Trophoblast cell (in vitro differentiated cells and primary cell): ENCODE measurements around the gene CRIP1.

Source experiments
- DNase-seq, 2 donors: peaks; one replicate each; pipeline ENCODE4 v3.0.0-alpha.2; 2016
- H2AFZ ChIP-seq: 2 replicates; pipeline ENCODE4 v1.6.1; 2013; ENCODE audit warnings: low read length, moderate library complexity, mild to moderate bottlenecking; ENCODE audit not compliant: insufficient read depth, poor library complexity
- H2AK5ac ChIP-seq: 2 replicates; pipeline ENCODE4 v1.6.1; 2013; ENCODE audit warnings: mild to moderate bottlenecking, low read length
- H2BK120ac ChIP-seq: 2 replicates; pipeline ENCODE4 v1.6.1; 2013; ENCODE audit warnings: low read length, mild to moderate bottlenecking, moderate library complexity; ENCODE audit not compliant: insufficient read depth, poor library complexity
- H2BK12ac ChIP-seq: 2 replicates; pipeline ENCODE4 v1.6.1; 2013; ENCODE audit warnings: mild to moderate bottlenecking, low read length, moderate library complexity
- H2BK5ac ChIP-seq: 2 replicates; pipeline ENCODE4 v1.6.1; 2013; ENCODE audit warnings: low read length, low read depth, moderate library complexity, mild to moderate bottlenecking; ENCODE audit not compliant: poor library complexity
- H3K14ac ChIP-seq: 2 replicates; pipeline ENCODE4 v1.6.1; 2013; ENCODE audit warnings: mild to moderate bottlenecking, low read length
- H3K18ac ChIP-seq: 2 replicates; pipeline ENCODE4 v1.6.1; 2013; ENCODE audit warnings: mild to moderate bottlenecking, low read length
- H3K23ac ChIP-seq: 2 replicates; pipeline ENCODE4 v1.6.1; 2013; ENCODE audit warnings: low read length
- H3K27ac ChIP-seq: 2 replicates; pipeline ENCODE4 v1.5.1; 2013; ENCODE audit warnings: low read depth, mild to moderate bottlenecking, inconsistent platforms, low read length, moderate library complexity
- H3K27me3 ChIP-seq: 2 replicates; pipeline ENCODE4 v1.6.1; 2013; ENCODE audit warnings: inconsistent platforms, mild to moderate bottlenecking, low read length, moderate library complexity; ENCODE audit not compliant: insufficient read depth
- H3K36me3 ChIP-seq, 2 experiments: 1 replicate in 1 of 2; 2 replicates in 1 of 2; pipeline ENCODE4 v1.6.1; 2013; ENCODE audit warnings: low read length in 2 of 2, mild to moderate bottlenecking in 2 of 2, moderate library complexity in 1 of 2; ENCODE audit not compliant: insufficient read depth in 2 of 2, control insufficient read depth in 1 of 2
- H3K4ac ChIP-seq: 2 replicates; pipeline ENCODE4 v1.6.1; 2013; ENCODE audit warnings: low read depth, mild to moderate bottlenecking, low read length, moderate library complexity
- H3K4me1 ChIP-seq, 2 experiments: 1 replicate in 1 of 2; 2 replicates in 1 of 2; pipeline ENCODE4 v1.6.1; 2013; ENCODE audit warnings: low read length in 2 of 2, mild to moderate bottlenecking in 2 of 2, moderate library complexity in 1 of 2; ENCODE audit not compliant: insufficient read depth in 2 of 2, control insufficient read depth in 1 of 2
- H3K4me2 ChIP-seq: 2 replicates; pipeline ENCODE4 v1.6.1; 2013; ENCODE audit warnings: inconsistent platforms, mild to moderate bottlenecking, low read length, moderate library complexity
- H3K4me3 ChIP-seq: 2 replicates; pipeline ENCODE4 v1.5.1; 2013; ENCODE audit warnings: mild to moderate bottlenecking, low read depth, low read length, inconsistent platforms
- H3K79me1 ChIP-seq: one replicate; pipeline ENCODE4 v1.6.1; 2013; ENCODE audit warnings: low read length
- H3K79me2 ChIP-seq: 2 replicates; pipeline ENCODE4 v1.6.1; 2013; ENCODE audit warnings: low read length, mild to moderate bottlenecking; ENCODE audit not compliant: control insufficient read depth, insufficient read depth, poor library complexity
- H3K9ac ChIP-seq: 2 replicates; pipeline ENCODE4 v1.6.1; 2013; ENCODE audit warnings: mild to moderate bottlenecking, low read length
- H3K9me3 ChIP-seq: 2 replicates; pipeline ENCODE4 v1.6.1; 2013; ENCODE audit warnings: low read depth, mild to moderate bottlenecking, control low read depth, inconsistent platforms, low read length; ENCODE audit not compliant: insufficient read depth
- H4K12ac ChIP-seq: 2 replicates; pipeline ENCODE4 v1.6.1; 2013; ENCODE audit warnings: low read depth, mild to moderate bottlenecking, low read length, moderate library complexity
- H4K8ac ChIP-seq: 2 replicates; pipeline ENCODE4 v1.6.1; 2013; ENCODE audit warnings: low read depth, mild to moderate bottlenecking, low read length, moderate library complexity
- H4K91ac ChIP-seq: one replicate; pipeline ENCODE4 v1.6.1; 2013; ENCODE audit warnings: low read depth, mild to moderate bottlenecking, low read length, moderate library complexity
- WGBS: extraction: QIAGEN DNeasy Blood & Tissue Kit; methylation state at CpG from one replicate; pipeline ENCODE4 v1.1.7; 2013; ENCODE audit warnings: missing lambda C conversion rate; ENCODE audit not compliant: insufficient read length, insufficient coverage; ENCODE audit errors: extremely low coverage; 5-methylcytosine and 5-hydroxymethylcytosine counted together

The CRIP1 gene

DNA sequence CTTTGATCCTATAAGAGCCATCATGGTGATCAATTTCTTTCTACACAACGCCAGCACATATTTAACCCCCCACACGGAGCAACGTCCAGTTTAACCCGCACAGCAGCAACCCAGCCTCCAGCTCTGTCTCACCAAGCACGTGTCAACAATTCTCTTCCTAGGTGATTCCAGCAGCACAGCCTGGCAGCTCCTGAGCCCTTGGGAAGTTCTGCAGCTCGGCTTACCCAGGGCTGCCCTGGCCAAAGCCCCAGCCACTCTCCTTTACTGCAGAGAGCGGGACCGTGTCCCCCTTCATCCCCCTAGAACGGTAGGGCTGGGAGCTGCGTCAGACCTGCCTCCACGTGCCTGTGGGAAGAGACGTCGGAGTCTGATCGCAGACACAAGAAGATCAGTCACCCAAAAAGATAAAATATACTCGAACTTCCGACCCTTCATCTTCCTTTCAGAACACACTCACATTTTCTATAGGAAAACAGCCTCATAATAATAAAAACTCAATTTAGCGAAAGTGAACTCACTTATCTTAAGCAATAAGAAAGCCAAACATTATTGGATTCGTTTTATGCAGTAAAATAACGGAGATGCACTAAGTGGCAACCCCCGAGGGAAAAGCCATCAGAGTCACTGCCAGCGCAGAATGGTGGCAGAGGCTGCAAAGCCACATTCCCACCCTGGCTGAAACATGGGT, 47.3 kb downstream of the CRIP1 start:
- 100% methylated on average over 2 of the region's 21 CpGs for WGBS

DNA sequence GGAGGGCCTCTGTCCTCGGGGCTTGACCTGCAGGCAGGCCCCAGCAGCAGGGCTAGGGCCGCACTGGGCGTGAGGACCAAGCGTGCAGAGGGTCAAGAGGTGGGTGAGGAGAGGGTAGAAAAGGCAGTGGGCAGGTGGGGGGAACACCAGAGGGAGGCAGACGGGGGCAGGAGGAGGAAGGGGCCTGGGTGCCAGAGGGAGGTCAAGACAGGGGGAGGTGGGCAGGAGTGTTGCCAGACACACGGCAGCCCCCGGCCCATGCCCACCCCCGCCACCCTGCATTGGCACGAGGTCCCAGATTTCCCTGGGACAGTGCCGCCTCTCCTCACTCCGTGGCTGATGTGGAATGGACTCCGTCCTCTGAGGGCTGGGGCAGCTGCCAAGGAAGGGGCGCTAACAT, 47.9 kb downstream of the CRIP1 start:
- H3K27ac ChIP-seq: no peak overlapping the region
- no peak overlapping the region for H3K9ac ChIP-seq
- no peak overlapping the region for H3K4me3 ChIP-seq
- H2BK5ac ChIP-seq: no peak overlapping the region
- no peaks in the 10 kb centered on the region for H3K27me3 ChIP-seq
- no peaks in the 10 kb centered on the region for H3K79me1 ChIP-seq
- no CpG with 5 or more reads among the region's 13 CpGs for WGBS
- no peak overlapping the region for H3K18ac ChIP-seq
- H2AFZ ChIP-seq: no peak overlapping the region
- H4K91ac ChIP-seq: no peak overlapping the region
- DNase-seq: no peak
- H3K14ac ChIP-seq: no peak overlapping the region
- no peak overlapping the region for H4K12ac ChIP-seq
- no peak overlapping the region for H2BK120ac ChIP-seq
- no peak overlapping the region for H3K4me2 ChIP-seq
- H4K8ac ChIP-seq: no peak overlapping the region
- no peak overlapping the region for H3K4ac ChIP-seq
- H2AK5ac ChIP-seq: no peak overlapping the region
- peaks cover 82% of the 10 kb centered on the region for H3K9me3 ChIP-seq
- H3K23ac ChIP-seq: no peak overlapping the region
- H2BK12ac ChIP-seq: no peak overlapping the region
- H3K36me3 ChIP-seq: no peaks in the 10 kb centered on the region
- H3K79me2 ChIP-seq: no peaks in the 10 kb centered on the region
- H3K4me1 ChIP-seq: no peaks in the 10 kb centered on the region

More for the DNA sequence above, 47.3 kb downstream of the CRIP1 start:
- Histone ChIP-seq H2AK5ac (no peak overlapping the region), H3K79me1 (no peaks in the 10 kb centered on the region), H3K36me3 (no peaks in the 10 kb centered on the region), H2BK5ac (no peak overlapping the region), H2BK12ac (no peak overlapping the region), H3K9ac (no peak overlapping the region), H2AFZ (no peak overlapping the region), H2BK120ac (no peak overlapping the region), H4K12ac (no peak overlapping the region), H3K4me3 (no peak overlapping the region), H3K27ac (no peak overlapping the region), H3K4me2 (no peak overlapping the region), H3K27me3 (no peaks in the 10 kb centered on the region), H4K91ac (no peak overlapping the region), H3K18ac (no peak overlapping the region), H3K9me3 (peaks cover 85% of the 10 kb centered on the region), H3K14ac (no peak overlapping the region), H3K23ac (no peak overlapping the region), H3K4me1 (no peaks in the 10 kb centered on the region), H4K8ac (no peak overlapping the region), H3K4ac (no peak overlapping the region), H3K79me2 (no peaks in the 10 kb centered on the region)
- DNase-seq: no peak

DNA sequence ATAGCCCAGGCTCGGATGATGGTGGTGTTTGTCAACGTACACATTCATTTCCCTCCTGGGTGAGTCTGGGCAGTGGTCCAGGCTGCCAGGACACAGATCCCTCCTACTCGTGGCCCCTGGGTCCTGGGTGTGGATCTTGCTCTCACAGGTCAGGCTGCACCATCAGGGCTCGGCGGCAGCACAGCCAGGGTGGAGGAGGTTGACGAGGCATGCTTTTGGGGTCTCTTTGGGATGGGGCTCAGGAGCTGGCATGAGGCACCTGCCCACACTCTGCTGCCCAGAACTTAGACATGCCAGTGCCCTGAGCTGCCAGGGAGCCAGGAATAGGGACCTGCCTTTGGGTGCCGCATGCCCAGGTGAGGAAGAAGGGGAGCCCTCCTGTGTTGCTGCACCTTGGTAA, 49.4 kb downstream of the CRIP1 start:
- Histone ChIP-seq H2AFZ (no peak overlapping the region), H3K36me3 (no peaks in the 10 kb centered on the region), H4K12ac (no peak overlapping the region), H3K79me2 (no peaks in the 10 kb centered on the region), H3K18ac (no peak overlapping the region), H3K79me1 (no peaks in the 10 kb centered on the region), H3K23ac (no peak overlapping the region), H2BK12ac (no peak overlapping the region), H3K9ac (no peak overlapping the region), H4K91ac (no peak overlapping the region), H2BK5ac (no peak overlapping the region), H3K27ac (no peak overlapping the region), H3K4me3 (no peak overlapping the region), H3K14ac (no peak overlapping the region), H3K27me3 (no peaks in the 10 kb centered on the region), H4K8ac (no peak overlapping the region), H3K4me2 (no peak overlapping the region), H2BK120ac (no peak overlapping the region), H2AK5ac (no peak overlapping the region), H3K4me1 (no peaks in the 10 kb centered on the region), H3K4ac (no peak overlapping the region), H3K9me3 (peaks cover 79% of the 10 kb centered on the region)
- WGBS: no CpG with 5 or more reads among the region's 7 CpGs
- no peak for DNase-seq

DNA sequence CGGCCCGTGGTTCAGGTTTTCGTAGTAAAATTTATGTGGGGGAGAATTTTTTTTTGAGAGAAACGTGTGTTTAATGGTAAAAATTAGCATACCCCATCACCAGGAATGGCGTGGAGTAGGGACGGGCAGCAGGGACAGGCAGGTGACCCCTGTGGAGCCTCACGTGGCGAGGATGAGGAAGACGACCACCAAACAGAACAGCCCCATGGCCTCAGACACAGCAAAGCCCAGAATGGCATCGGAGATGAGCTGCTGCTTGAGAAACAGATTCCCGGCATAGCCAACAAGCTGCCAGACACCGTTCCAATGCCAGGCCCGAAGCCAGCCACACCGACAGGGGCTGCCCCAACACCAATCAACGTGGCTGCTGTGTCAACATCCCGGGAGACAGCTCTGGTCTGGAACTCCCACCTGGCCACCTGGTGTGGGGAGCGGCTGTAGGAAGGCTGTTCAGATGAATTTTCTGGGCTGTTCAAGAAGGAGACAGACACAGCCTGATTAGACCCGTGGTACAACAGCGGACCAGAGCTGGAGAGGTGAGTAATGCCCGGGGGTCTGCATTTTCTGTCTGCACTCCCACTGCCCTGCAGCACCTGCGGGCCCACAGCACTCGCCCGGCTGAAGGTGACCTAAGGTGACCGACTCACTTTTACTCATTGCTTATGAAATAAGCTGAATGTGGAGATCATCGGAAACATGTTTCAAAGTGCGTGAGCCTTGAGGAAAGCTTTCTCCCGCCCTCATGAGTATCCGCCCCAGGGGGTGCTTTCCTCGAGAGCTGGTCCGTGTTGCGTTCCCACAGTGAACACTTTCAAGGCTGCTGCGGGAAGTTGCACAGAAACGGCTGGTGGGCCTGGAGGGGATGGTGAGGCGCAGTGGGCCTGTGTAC, 50.2 kb downstream of the CRIP1 start:
- Histone ChIP-seq H2BK12ac (no peak overlapping the region), H3K79me1 (no peaks in the 10 kb centered on the region), H3K18ac (no peak overlapping the region), H4K91ac (no peak overlapping the region), H2AFZ (no peak overlapping the region), H3K79me2 (no peaks in the 10 kb centered on the region), H4K8ac (no peak overlapping the region), H3K9me3 (peaks cover 79% of the 10 kb centered on the region), H3K14ac (no peak overlapping the region), H4K12ac (no peak overlapping the region), H3K4ac (no peak overlapping the region), H3K27me3 (no peaks in the 10 kb centered on the region), H2AK5ac (no peak overlapping the region), H3K9ac (no peak overlapping the region), H3K23ac (no peak overlapping the region), H2BK5ac (no peak overlapping the region), H3K4me2 (no peak overlapping the region), H3K4me1 (no peaks in the 10 kb centered on the region), H3K36me3 (no peaks in the 10 kb centered on the region), H3K27ac (no peak overlapping the region), H3K4me3 (no peak overlapping the region), H2BK120ac (no peak overlapping the region)
- WGBS: 100% methylated on average over 1 of the region's 34 CpGs
- DNase-seq: no peak
